GM19193 (cell line): ENCODE measurements around the gene NTNG1.

ENCODE experiments used
- POLR2A ChIP-seq: IDR thresholded peaks from 4 replicates; pipeline ENCODE4 v1.6.1; 2011; ENCODE audit not compliant: insufficient read depth, insufficient read length; ENCODE audit errors: extremely low read depth

The NTNG1 gene

DNA sequence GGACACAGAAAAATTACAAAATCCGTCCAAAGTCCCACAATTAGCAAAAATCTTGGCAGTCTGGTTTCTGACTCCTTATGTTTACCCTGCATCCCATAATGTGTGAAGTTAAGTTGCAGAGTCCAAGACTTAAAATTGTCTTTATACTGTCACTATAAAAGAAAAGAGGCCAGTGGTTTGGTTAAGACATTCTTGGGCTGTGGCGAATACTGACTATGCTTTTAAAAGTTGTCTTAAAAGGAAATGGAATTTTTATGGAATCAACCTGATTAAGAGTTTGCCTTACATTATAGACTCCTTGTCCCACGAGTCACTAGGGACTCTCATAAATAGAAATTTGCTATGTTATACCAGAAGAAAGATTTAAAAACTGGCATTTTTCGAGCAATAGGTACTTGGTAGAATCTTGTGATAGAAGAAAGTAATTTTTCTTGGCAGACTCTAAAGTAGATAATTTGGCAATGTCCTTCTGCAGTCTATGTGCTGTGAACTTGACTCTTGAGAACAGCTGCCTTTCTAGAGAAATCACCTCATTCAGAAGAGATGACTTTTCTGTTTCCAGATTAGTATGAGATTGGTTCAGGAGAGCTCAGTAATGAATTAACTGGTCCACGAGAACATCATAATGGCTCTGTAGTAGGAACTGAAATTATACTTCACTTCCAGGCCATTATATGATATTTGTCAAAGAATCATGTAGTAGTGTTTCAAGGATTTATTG is 31.8 kb downstream of the NTNG1 start:
- no peak for TF ChIP-seq POLR2A

DNA sequence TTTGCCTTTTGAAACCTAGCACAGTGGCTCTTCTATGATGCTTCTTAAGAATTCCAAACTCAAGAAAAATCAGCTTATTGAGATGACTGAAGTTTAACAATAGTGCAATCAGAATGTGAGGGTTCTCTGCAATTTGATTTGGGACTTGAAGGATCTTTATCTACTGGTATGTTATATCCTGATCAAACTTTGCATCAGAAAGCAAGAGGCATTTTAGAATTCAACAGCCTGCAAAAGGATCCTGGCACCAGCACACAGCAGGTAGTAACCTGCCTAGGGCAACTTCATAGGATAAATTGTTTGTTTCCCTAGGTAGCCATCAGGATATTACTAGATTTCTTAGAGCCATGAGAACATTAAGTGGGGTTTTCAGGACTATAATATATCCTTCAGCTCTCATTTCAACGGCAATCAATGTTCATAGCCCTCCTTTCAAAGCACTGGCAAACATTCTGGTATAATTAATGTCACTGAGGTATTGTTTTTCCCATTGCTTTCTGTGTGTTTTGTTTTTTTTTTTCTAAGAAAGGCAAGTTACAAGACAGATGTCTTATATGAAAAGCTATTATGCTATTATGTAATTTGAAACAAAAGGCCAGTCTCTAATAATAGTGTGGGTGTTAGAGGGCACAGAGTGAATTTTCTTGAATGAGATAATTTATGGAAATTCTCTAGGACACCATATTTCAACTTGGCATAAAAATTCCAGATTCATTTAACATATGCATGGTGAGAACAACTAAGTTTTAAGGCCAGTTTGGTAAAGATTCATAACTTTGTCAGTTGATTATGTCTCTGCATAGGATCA is 34.5 kb downstream of the NTNG1 start:
- TF ChIP-seq POLR2A = no peak

DNA sequence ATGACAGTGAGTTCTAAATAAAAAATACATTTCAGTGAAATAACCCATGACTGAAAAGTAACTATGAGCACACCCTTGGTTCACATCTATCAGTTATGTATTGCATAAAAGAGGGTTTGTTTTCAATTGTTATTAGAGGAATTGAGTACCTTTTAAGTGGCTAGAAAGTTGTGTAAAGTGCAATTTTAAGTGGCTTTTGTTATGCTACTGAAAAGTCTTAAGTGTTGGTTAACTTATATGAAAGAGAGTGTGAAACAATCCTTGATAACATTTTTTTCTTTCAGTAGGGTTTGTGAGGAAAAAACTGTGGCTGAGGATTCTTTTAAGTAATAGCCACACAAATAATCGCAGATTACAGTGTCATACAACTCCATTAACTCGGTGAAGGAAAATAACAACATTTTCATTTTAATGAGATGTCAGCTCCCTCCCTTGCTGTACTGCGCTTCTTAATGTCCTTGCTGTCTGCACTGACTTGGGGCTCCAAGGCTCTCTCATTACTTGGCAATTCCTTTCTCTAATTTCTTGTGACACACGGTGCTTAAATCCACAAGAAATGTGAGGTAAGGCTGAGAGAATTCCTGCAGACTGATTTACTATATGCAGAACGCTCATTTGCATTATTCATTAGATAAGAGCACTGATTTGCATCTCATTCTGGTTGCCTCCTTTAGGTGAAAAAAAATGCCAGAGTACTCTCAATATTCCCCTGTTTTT is 40.6 kb downstream of the NTNG1 start:
- no peak for TF ChIP-seq POLR2A

DNA sequence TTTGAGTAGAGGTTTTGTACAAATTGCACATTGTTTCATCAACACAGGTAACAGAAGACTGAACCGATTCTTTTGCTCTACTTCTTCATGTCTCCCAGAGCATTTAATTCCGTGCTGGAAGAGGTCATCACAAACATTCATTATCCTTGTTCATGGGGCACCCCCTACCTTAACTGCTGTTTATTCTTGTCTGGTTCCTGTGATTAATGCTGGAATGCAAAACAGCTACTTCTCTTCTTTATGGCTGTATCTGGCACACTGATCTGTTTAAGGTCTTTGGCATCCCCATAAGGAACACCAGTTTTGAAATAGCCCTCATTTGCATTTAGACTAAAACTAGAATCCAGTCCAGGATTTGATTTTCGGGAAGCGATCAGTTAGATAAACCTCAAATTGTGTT is 42.2 kb downstream of the NTNG1 start:
- no peak for TF ChIP-seq POLR2A

DNA sequence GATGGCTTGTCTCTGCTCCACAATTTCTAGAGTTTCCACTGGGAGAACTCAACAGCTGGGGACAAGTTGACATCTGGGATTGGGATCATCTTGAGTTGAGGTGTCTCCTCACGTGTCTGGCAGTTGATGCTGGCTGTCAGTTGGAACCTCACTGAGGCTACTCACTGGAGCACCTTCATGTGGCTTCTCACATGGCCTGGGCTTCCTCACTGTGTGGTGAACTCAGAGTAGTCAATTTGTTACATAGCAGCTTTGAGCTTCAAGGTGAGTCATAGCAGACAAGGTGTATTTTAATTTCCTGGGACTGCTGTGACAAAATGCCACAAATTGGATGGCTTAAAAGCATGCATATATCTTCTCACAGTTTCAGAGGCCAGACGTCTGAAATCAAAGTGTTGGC is 44.0 kb downstream of the NTNG1 start:
- TF ChIP-seq POLR2A = no peak

DNA sequence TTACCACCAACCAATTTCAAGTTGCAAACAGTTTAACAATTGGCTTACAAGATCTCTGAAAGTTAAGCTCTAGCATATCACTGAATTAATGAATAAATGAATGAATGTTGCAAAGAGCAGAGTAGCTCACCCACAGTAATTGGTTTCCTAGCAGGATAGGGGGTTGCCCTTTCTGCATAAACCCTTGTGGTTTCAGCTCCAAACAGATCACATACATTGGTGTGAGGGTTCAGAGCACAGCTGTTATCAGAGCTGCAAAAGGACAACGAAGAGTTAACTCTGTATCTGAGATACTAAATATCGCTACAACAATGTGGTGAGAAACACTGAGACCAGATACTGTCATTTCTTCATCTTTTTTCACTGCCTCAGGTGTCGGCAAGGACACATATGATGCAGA is 46.6 kb downstream of the NTNG1 start:
- no peak for TF ChIP-seq POLR2A

DNA sequence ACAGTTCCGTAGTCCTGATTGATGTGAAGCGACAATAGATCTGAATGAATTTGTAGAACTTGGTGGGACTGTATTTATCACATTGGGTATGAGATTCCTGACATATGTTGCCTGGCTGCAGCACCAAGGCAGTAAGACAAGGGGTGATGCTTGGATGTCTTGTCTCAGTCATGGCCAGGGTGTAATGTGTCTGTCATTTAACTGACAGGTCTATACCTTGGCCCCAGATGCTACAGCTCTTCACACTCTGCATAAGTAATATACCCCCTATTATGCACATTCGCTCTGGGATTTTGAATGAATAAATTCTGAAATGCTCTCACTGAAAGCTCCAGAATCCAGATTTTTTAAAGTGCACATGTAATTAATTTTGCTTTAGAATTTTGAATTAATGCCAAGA is 47.3 kb downstream of the NTNG1 start:
- TF ChIP-seq POLR2A = no peak

DNA sequence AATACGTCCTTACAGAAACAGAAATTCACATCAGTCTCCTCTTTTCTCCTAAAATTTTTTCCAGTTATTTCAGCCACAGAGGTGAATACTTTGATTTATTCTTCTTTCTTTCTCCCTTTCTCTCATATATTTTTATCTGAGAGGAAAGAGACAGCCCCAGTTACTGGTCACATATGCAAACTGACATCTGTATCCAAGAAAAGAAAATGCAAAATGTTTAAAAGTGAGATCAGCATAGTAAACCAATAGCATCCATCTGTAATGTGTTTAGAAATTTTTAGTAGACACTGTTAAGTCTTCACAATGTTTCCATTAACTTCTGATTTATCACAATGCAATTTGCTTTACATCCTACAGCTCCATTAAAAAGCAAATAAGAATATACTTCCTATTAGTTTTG is 53.5 kb downstream of the NTNG1 start:
- TF ChIP-seq POLR2A = no peak

DNA sequence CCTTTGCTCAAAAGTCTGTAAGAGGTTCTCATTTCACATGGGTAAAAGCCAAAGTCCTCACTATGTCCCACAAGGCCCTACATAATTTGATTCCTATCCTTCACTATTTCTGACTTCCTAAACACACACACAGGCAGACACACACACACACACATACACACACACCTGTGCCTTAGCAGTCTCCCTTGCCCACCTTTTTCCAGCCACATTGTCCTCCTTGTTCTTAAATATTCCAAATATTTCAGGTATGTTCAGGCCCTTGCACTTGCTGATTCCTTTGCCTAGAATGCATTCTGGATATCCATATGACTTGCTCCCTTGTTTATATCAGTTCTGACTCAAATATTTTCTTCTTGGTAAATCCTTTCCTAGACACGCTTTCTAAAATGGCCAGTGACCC is 54.6 kb downstream of the NTNG1 start:
- no peak for TF ChIP-seq POLR2A

DNA sequence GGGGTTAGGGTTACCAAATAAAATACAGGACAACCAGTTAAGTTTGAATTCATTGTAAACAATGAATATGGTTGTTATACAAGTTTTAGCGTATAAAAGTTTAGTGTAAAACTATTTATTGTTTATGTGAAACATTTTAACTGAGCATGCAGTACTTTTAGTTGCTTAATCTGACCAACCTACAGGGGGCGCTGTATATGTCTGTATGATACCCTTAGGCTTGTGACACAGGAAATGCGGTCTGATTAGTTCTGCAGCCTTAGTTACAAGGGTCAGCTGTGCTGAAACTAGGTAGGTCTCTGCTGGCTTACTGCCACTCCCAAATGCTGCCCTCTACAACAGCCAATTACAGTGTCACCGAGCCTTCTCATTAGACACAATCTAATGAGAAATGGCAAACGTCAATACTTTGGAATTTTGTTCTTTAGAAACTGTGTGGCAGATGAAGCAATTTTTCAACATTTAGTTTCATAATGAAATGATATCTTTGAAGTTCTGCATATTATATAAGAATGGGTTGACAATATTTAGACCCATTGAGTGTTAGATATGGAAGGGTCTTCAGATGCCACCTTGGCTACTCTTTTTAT is 56.2 kb downstream of the NTNG1 start:
- TF ChIP-seq POLR2A = no peak

DNA sequence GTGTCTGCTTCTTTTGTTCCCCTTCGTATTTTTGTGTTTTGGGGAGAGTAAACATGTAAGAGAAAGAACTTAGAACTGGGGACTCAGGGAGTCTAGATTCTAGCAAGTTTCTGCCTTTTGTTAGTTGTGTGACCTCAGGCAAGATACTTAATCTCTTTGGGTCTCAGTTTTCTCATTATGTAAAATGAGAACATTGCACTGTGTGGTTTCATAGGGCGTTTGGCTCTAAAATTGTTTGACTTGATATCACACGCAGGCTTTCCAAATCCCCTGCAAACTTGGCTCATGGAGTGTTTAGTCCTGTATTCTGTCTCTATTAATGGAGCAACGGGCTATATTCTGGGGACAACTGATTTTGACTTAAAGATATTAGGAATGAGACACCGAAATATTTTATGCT is 57.7 kb downstream of the NTNG1 start:
- TF ChIP-seq POLR2A = no peak

DNA sequence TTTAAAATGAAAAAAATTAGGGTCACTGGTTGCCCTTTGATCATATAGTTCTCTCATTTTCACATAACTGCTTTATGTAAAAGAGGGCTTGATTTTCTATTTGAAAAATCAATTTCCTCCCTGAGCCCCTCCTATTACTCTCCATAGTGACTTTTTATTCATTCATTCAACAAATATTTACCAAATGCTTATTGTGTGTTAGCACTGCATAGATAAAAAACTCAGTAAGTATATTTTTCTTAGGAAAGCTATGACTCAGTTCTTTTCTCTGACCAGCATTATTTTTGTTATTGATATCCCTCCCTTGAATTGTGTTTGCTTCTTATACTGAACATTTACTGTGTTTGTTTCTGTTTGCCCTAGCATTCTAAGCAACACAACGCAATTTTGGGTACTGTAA is 59.8 kb downstream of the NTNG1 start:
- no peak for TF ChIP-seq POLR2A

DNA sequence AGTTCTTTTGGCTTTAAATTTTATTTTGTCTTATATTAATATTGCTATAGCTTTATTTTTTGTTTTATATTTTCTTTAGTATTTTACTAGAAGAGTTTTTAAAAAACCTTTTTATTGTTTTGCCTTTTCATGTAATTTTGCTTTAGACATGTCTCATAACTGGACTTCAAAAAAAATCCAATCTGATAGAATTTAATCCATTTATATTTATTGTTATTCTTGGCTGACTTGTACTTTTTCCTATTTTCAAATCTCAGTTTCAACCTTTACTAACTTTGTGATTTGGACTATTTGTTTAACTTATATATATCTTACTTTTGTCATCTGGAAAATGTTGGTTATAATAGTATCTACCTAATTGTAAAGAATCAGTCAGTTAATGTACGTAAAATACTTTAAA is 61.2 kb downstream of the NTNG1 start:
- no peak for TF ChIP-seq POLR2A

DNA sequence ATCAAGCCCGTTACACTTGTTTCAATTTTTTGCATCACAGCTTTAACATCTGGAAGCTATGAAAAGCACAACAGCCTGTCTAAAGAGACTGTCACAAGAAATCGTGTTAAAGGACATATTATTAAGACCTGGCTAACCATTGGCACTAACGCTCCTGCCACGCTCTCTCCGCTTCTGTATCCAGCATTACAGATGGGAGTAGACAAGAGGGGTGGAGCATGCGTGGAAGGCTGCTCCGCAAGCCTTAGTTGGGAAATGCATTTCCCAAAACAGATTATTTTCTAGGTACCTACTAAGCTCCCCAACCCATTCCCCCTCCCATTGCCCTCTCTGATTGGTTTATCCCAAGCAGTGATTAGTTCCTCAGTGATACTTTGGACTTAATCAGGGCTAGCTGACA is 72.4 kb downstream of the NTNG1 start:
- no peak for TF ChIP-seq POLR2A

DNA sequence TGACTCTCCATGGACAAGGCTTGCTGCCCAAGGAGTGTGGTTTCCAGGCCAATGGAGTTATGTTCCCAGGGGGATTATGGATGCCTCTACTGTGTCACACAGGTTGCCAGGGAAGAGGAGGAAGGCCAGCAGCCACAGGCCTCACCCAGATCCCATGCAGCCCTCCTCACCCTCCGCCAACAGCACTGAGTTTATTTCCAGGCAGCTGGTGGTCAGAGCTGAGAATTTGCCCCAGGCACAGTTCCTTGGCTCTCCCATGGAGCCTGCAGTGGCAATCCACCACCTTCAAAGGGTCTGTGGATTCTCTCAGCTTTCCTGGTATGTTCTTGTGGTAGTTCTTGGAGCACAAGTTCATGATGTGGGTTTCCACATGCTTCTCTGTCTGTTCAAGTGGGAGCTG is 79.2 kb downstream of the NTNG1 start:
- TF ChIP-seq POLR2A = no peak
